ENCODE measurements around the gene LINGO4.
A peak's percentile ranks its signal among the peaks of the same experiment; 100 is the strongest.

LINGO4 gene

GRCh38 chr1:151805066-151805820, at the start of gene LINGO4:
Gene LINGO4, minus strand, starts transcription at chr1:151805419. Its CDS starts 2,715 bp downstream, at chr1:151802704.
- DNase-seq, result no peak

DNA sequence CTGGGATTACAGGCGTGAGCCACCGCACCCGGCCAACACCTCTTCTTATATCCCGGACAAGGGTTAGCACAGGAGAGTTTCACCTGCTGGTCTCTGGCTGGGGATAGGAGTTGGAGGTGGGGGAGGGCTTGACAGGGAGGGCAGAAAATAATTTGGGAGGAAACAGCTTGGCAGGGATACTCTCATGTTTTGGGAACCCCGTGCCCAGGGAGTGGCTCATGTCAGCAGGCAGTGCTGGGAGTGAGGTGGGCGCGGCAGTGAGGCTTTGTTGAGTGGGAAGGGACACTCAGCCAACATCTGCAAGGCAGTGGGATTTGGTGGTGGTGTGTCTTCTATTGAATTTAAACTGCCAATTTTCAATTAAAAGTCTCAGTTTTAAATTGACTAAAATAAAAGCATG, 49.4 kb upstream of the LINGO4 start:
- DNase-seq, result no peak

- no peak for DNase-seq
Measured at GRCh38 chr1:151853411-151853943, 48.3 kb upstream of the LINGO4 start, which contains the start of gene THEM5. Gene THEM5, minus strand, starts transcription at chr1:151853712. Its CDS starts 147 bp downstream, at chr1:151853565.

DNA sequence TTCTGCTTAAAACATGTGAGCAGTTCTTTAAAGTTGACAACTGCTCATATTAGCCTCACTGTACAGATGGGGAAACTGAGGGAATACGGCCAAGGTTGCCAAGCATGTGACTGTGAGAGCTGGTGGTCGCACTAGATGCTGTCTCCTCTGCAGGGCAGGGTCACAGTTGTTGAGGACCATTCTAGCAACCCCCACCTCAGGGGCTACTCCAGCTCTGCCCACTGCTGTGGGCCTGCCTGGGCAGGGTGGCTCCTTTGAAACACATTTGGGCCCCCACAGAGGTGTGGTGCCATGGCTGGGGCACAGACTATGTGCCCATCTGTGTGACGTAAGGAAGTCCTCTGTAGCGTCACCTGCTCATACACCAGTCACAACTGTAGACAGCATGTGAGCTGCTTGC, 47.5 kb upstream of the LINGO4 start:
- DNase-seq, result no peak

DNA sequence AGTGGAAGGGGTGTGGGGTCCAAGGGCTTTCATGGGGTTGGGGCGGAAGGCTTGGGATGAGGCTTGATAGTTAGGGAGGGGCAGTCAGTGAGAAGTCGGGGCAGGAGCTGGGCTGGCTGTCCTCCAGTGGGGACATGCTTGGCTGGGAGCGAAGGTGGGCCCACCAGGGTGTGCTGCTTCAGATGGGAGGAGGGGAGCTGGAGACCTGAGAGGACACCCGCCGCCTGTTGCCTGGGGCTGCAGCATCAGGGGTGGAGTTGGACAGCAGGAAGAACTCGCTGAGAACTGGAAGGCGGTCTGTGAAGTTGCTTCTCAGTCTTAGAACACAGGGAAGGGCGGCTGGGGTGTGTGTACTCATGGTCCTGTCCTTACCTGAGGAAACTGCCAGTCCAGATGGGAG, 46.7 kb upstream of the LINGO4 start:
- DNase-seq, result no peak

GRCh38 chr1:151849871-151850270, 44.7 kb upstream of the LINGO4 start:
- no peak for DNase-seq

DNA sequence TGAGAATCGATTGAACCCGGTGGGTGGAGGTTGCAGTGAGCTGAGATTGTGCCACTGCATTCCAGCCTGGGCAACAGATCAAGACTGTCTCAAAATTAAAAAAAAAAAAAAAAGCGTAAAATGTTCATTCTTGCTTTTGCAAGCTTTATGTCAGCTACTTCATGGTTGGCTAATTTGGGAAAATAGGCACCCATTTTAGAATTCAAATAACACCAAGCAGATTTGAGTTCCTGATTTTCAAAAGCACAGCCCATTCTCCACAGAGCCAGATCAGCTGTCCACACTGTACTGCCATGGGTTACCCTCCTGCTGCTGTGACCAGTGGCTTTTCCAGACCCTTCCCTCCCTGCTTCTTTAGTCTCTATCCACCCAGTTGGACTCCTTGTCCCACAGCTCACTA, 43.9 kb upstream of the LINGO4 start:
- DNase-seq, result no peak

DNA sequence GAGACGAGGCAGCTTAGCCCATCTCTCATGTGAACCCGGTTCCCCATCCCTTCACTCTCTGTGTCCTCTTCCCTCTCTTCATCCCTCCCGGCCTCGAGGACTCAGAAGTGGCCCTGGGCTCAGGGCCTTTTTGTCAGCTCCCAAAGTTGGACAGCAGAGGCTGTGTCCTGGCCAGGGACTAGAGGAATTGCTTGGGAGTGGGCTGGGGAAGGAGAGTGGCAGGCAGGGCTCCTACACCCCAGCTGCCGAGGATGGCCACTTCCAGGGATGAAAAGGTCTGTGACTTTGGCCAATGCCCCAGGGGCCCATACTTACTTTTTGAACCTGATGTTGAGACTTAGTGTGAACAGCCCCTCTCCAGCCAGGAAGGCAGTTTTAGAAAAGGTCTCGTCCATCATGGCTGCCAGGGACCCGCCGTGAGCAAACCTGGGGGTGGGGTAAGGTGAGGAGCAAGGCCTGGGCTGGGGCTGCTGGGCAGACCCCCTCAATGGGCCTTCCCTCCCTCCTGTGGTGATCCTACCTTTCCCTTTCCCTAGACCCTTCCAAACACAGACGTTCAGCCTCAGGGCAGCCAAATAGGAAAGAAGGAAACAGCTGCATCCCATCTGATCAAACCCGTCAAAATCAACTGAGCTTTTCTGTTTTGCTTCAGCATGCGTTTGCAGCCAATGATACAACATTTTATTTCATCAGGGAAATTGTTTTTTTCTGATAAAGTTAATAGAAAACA, 42.8 kb upstream of the LINGO4 start:
- no peak for DNase-seq

GRCh38 chr1:151846686-151847237, 41.5 kb upstream of the LINGO4 start:
- no peak for DNase-seq

DNA sequence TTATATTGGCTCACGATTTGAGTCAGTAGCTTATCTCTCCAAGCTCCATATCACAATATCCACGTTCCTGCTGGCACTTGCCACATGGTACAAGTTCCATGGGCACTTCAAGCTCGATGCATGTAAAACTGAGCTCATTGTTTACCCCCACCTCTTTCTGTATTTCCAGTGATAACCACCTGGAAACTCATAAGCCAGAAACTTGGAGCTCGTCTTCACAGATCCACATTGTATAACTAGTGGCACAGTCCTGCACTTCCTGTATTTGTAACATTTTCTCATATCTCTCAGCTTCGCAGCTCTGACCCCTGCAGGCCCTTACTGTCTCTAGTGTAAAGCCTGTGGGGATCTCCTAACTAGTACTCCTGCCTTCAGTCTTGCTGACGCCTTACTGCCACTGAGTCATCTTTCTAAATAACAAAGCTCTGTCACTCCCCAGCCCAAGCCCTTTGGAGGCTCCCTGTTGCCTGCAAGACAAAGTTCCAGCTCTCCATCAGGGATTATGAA, 40.9 kb upstream of the LINGO4 start:
- DNase-seq, result no peak

GRCh38 chr1:151843398-151843797, 38.2 kb upstream of the LINGO4 start:
- DNase-seq, result no peak

GRCh38 chr1:151841141-151841540, 35.9 kb upstream of the LINGO4 start:
- DNase-seq, result no peak

DNA sequence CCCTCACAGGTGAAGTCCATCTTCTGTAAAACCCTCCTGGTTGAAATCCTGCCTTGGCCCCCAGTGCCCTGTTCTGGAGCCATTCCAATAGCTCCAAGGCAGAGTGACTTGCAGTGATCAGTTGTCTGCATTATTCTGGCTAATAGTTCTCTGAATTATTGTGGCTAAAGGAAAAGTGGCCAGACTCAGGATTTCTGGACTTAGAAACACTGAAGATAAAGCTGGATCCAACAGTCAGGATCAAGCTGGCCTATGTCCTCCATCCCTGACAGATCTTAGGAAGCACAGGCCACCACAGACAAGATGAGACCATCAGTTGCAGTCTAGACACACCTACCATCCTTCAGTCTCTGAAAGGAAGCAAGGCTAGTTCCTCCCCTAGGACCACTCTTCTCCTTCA, 35.2 kb upstream of the LINGO4 start:
- no peak for DNase-seq

- peak; percentile 71 for DNase-seq
Measured at GRCh38 chr1:151839457-151840403, 34.5 kb upstream of the LINGO4 start, which contains the start of gene C2CD4D. Gene C2CD4D, minus strand, starts transcription at chr1:151839820. Its CDS starts 831 bp downstream, at chr1:151838989.

- DNase-seq, result no peak
Measured at GRCh38 chr1:151839082-151839412, 33.8 kb upstream of the LINGO4 start.

DNA sequence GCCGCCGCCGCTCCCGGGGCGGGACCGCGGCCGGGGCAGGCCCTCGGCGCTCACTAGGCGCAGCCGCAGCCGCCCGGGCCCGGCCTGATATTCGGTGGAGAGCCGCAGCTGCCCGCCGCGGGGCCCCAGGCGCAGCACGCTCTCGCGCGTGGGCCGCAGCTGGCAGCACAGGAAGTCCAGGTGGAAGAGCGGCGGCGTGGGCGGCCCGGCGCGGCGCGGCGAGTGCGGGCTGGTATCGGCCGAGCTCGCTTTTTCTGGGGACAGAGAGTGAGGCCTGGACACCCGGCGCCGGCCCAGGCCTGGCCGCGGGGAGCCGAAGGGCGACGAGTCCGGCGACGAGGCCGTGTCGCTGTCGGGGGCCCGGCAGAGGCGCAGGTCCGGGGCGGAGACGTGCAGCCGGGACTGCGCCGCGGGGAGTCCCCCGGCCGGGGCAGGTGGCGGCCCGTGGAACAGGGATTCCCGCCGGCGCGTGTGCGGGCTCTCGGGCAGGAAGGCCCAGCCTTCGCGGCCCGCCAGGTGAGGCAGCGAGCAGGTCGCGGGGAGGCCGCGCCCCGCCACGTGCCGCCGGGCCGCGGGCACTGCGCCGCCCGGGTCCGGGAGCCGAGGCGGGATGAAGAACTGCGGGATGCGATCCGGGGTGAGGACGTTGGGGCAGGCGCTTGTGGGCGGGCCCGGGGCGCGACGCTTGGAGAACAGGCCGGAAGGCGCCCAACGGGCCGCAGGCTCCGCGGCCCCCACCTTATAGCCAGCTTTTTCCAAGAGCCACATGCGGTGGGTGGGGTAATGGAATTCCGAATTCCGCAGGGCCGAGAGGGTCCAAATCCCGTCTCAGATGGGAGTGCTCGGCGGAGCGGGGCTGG, 33.2 kb upstream of the LINGO4 start:
- peak; percentile 61 for DNase-seq

GRCh38 chr1:151837884-151838221, 32.6 kb upstream of the LINGO4 start:
- no peak for DNase-seq

- DNase-seq, result no peak
Measured at GRCh38 chr1:151837197-151837596, 32.0 kb upstream of the LINGO4 start.

- no peak for DNase-seq
Measured at GRCh38 chr1:151835596-151835995, 30.4 kb upstream of the LINGO4 start.

- no peak for DNase-seq
Measured at GRCh38 chr1:151834239-151834638, 29.0 kb upstream of the LINGO4 start.

DNA sequence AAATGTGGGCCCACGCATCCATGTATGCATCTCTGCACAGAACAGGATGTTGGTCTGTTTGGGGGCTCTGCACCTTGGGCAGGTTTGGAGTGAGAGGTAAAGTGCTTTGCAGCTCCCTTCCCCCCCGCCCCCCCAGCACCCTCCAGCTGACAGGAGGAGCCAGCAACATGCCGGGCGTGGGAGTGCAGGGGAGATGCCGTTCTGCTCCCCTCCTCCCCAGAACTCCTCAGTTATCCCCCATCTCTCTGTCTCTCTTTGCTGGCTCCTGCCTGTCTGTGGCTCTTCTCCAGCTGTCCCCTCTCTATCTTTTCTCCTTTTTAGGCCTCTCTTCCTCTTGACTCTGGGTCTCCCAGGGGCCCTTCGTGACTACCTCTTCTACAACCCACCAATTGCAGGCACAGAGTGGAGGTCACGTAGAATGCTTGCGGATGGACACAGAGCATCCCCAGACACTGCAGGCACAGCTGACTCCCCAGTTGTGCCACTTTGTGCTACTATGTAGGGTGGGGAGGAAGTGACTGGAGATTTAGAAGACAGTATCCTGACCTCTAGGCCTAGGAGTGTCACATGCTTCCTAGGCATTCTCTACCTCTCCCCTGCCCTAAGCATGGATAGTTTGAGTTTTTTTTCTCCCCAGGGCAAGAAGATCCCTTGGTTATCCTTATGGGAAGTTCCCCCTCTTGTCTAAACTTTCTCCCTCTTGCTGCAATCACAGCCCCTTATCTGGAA, 28.1 kb upstream of the LINGO4 start:
- DNase-seq, result no peak

Data from activated CD4-positive, CD25-positive, alpha-beta regulatory T cell treated with anti-CD3 and anti-CD28 coated beads, Interleukin-2, amount 50 U/mL, for 72 hours (primary cell).